A204.1 (cell line): ENCODE results near the gene ANO4.
"Not testable (repeated sequence)": the region's sequence is repeated elsewhere in the genome, so short reads cannot be mapped to it uniquely, and the experiment has no call there.

Experiments
- FAIRE-seq: peaks from 2 replicates; lab custom pipeline; 2012; peaks lifted over from hg19 to GRCh38; lab: Jason Lieb, UNC

The ANO4 gene

GRCh38 chr12:101045486-101046464, 251.2 kb downstream of the ANO4 start:
- no peak for FAIRE-seq

- no peak for FAIRE-seq
Measured at GRCh38 chr12:101047652-101048051, 253.1 kb downstream of the ANO4 start.

GRCh38 chr12:101050631-101051030, 256.1 kb downstream of the ANO4 start:
- no peak for FAIRE-seq

GRCh38 chr12:101051151-101051550, 256.6 kb downstream of the ANO4 start:
- no peak for FAIRE-seq

- no peak for FAIRE-seq
Measured at GRCh38 chr12:101051901-101052550, 257.4 kb downstream of the ANO4 start.

GRCh38 chr12:101053203-101053602, 258.6 kb downstream of the ANO4 start:
- FAIRE-seq, result no peak

GRCh38 chr12:101055940-101056339, 261.4 kb downstream of the ANO4 start:
- no peak for FAIRE-seq

- not testable (repeated sequence) for FAIRE-seq
Measured at GRCh38 chr12:101062508-101062907, 267.9 kb downstream of the ANO4 start.

GRCh38 chr12:101064721-101065120, 270.1 kb downstream of the ANO4 start:
- FAIRE-seq, result no peak

- FAIRE-seq, result no peak
Measured at GRCh38 chr12:101066489-101066888, 271.9 kb downstream of the ANO4 start.

GRCh38 chr12:101068402-101068801, 273.8 kb downstream of the ANO4 start:
- FAIRE-seq, result no peak

GRCh38 chr12:101068836-101069235, 274.3 kb downstream of the ANO4 start:
- no peak for FAIRE-seq

GRCh38 chr12:101074940-101075680, 280.5 kb downstream of the ANO4 start:
- no peak for FAIRE-seq

GRCh38 chr12:101076921-101077320, 282.3 kb downstream of the ANO4 start:
- FAIRE-seq, result no peak

- no peak for FAIRE-seq
Measured at GRCh38 chr12:101077791-101078528, 283.4 kb downstream of the ANO4 start.

GRCh38 chr12:101078536-101079285, 284.1 kb downstream of the ANO4 start:
- FAIRE-seq, result no peak

GRCh38 chr12:101082706-101083105, 288.1 kb downstream of the ANO4 start:
- no peak for FAIRE-seq

- no peak for FAIRE-seq
Measured at GRCh38 chr12:101086490-101087135, 292.0 kb downstream of the ANO4 start.

GRCh38 chr12:101087920-101088319, 293.3 kb downstream of the ANO4 start:
- no peak for FAIRE-seq

- FAIRE-seq, result no peak
Measured at GRCh38 chr12:101089271-101089670, 294.7 kb downstream of the ANO4 start.

GRCh38 chr12:101090222-101090621, 295.6 kb downstream of the ANO4 start:
- not testable (repeated sequence) for FAIRE-seq
